ENCODE results near the gene COPS6.

The COPS6 gene

DNA sequence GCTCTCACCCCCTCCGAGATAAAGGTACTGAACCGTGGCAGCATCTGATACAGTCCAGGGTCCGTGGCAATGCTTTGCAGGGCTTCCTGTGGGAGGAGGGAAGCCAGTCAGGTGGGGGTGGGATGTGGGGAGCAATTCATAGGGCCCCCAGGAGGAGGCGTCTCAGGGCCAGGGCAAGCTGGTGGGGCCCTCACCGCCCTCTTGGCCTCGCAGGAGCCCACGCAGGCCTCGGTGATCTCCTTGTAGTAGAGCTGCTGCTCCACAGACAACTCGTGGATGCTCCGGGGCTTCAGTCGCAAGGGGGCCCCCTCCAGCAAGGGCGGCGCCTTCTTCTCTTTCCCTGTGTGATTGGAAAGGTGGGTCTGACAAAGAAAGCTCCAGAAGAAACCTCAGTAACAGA, 23.1 kb downstream of the COPS6 start:
- Histone ChIP-seq H3K4me3 (ENCODE audit: low read depth, low read length) (no peak overlapping the region), H3K4me1 (ENCODE audit: control insufficient read depth, insufficient read depth, low read length) (no peaks in the 10 kb centered on the region), H3K27ac (ENCODE audit: extremely low read depth, low read depth, low read length) (no peak overlapping the region), H3K9me3 (ENCODE audit: control insufficient read depth, insufficient read depth, low read depth, low read length) (no peaks in the 10 kb centered on the region), H3K36me3 (ENCODE audit: control insufficient read depth in 2 of 2, insufficient read depth in 1 of 2, low read length in 2 of 2) (peaks cover 15 to 60% of the 10 kb centered on the region in 2 experiments; a peak in 2 of 3 replicates)
- ChIA-PET POLR2A (interaction anchor here (1.1 to 4.2 kb wide), 2 partner anchors 11 to 16 kb away, joined by 3 to 39 read pairs; partner anchors contain the start of genes AP4M1 and MCM7), CTCF (interaction anchor here (0.7 to 0.8 kb wide), 2 partner anchors 21 to 90 kb away, joined by 3 to 5 read pairs; no protein-coding TSS in a partner anchor)
- TF ChIP-seq ZNF514 (tag by site-specific recombination; IDR thresholded peaks at IDR 0.05) (no peak), ZNF560 (tag by site-specific recombination; IDR thresholded peaks at IDR 0.05; ENCODE audit: borderline replicate concordance) (no peak), GLIS2 (tag by site-specific recombination; IDR thresholded peaks at IDR 0.05) (no peak), ZNF184 (tag by site-specific recombination; IDR thresholded peaks at IDR 0.05) (no peak), ZNF174 (tag by site-specific recombination; IDR thresholded peaks at IDR 0.05) (no peak), ZNF626 (tag by site-specific recombination; IDR thresholded peaks at IDR 0.05) (no peak), ZNF548 (tag by site-specific recombination; IDR thresholded peaks at IDR 0.05) (no peak), ZNF311 (tag by site-specific recombination; IDR thresholded peaks at IDR 0.05; ENCODE audit: borderline replicate concordance) (no peak), ZNF10 (tag by site-specific recombination; IDR thresholded peaks at IDR 0.05) (no peak), ZNF426 (tag by site-specific recombination; IDR thresholded peaks at IDR 0.05) (no peak), ZNF473 (tag by site-specific recombination; IDR thresholded peaks at IDR 0.05) (no peak)
- TF ChIP-seq, protein P1, sequence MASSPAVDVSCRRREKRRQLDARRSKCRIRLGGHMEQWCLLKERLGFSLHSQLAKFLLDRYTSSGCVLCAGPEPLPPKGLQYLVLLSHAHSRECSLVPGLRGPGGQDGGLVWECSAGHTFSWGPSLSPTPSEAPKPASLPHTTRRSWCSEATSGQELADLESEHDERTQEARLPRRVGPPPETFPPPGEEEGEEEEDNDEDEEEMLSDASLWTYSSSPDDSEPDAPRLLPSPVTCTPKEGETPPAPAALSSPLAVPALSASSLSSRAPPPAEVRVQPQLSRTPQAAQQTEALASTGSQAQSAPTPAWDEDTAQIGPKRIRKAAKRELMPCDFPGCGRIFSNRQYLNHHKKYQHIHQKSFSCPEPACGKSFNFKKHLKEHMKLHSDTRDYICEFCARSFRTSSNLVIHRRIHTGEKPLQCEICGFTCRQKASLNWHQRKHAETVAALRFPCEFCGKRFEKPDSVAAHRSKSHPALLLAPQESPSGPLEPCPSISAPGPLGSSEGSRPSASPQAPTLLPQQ (tag by site-specific recombination; IDR thresholded peaks at IDR 0.05): no peak
- TF ChIP-seq, protein P2, sequence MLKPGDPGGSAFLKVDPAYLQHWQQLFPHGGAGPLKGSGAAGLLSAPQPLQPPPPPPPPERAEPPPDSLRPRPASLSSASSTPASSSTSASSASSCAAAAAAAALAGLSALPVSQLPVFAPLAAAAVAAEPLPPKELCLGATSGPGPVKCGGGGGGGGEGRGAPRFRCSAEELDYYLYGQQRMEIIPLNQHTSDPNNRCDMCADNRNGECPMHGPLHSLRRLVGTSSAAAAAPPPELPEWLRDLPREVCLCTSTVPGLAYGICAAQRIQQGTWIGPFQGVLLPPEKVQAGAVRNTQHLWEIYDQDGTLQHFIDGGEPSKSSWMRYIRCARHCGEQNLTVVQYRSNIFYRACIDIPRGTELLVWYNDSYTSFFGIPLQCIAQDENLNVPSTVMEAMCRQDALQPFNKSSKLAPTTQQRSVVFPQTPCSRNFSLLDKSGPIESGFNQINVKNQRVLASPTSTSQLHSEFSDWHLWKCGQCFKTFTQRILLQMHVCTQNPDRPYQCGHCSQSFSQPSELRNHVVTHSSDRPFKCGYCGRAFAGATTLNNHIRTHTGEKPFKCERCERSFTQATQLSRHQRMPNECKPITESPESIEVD (tag by site-specific recombination; IDR thresholded peaks at IDR 0.05): no peak

DNA sequence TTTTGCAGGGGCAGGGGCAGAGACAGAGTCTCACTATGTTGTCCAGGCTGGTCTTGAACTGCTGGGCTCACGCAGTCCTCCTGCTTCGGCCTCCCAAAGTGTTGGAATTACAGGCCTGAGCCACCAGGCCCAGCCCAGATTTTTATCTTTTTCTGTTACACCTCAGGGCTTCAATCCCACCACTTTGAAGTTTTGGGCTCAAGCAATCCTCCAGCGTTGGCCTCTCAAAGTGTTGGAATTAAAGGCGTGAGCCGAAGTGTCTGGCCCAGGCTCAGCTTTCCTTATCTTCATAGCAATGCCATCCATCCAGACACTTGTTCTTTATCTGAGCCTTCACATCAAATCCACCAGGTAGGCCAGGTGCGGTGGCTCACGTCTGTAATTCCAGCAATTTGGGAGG, 26.3 kb downstream of the COPS6 start:
- H3K27ac ChIP-seq (ENCODE audit: extremely low read depth, low read depth, low read length): no peak overlapping the region
- ChIA-PET POLR2A (interaction anchor here (1.5 to 4.2 kb wide), 2 partner anchors 11 to 14 kb away, joined by 3 to 39 read pairs; partner anchors contain the start of genes AP4M1, MBLAC1 and MCM7), CTCF (no interaction called here)
- peaks cover 12 to 34% of the 10 kb centered on the region in 2 experiments; a peak in 2 of 3 replicates for H3K36me3 ChIP-seq (ENCODE audit: control insufficient read depth in 2 of 2, insufficient read depth in 1 of 2, low read length in 2 of 2)
- no peaks in the 10 kb centered on the region for H3K9me3 ChIP-seq (ENCODE audit: control insufficient read depth, insufficient read depth, low read depth, low read length)
- TF ChIP-seq, protein P3, sequence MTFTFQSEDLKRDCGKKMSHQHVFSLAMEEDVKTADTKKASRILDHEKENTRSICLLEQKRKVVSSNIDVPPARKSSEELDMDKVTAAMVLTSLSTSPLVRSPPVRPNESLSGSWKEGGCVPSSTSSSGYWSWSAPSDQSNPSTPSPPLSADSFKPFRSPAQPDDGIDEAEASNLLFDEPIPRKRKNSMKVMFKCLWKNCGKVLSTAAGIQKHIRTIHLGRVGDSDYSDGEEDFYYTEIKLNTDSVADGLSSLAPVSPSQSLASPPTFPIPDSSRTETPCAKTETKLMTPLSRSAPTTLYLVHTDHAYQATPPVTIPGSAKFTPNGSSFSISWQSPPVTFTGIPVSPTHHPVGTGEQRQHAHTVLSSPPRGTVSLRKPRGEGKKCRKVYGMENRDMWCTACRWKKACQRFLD (tag by site-specific recombination; IDR thresholded peaks at IDR 0.05): no peak
- TF ChIP-seq ZNF658 (tag by site-specific recombination; IDR thresholded peaks at IDR 0.05) (no peak), ZNF473 (tag by site-specific recombination; IDR thresholded peaks at IDR 0.05) (no peak), GLIS2 (tag by site-specific recombination; IDR thresholded peaks at IDR 0.05) (no peak), ZNF600 (tag by site-specific recombination; IDR thresholded peaks at IDR 0.05) (no peak), ZNF121 (tag by site-specific recombination; IDR thresholded peaks at IDR 0.05) (0 out of 2 replicates have a peak, but pooled peaks have one; percentile 7), ZSCAN30 (tag by site-specific recombination; IDR thresholded peaks at IDR 0.05) (no peak)
- no peak overlapping the region for H3K4me3 ChIP-seq (ENCODE audit: low read depth, low read length)
- no peaks in the 10 kb centered on the region for H3K4me1 ChIP-seq (ENCODE audit: control insufficient read depth, insufficient read depth, low read length)

Data from HEK293 (cell line).